Mesothelial cell of epicardium (in vitro differentiated cells): ENCODE measurements around the gene PIN1. TPM values are rescaled to one million over a fixed set of nuclear protein-coding genes. Genes with fewer than 3 reads are reported as not detected.

Experiments used
- DNase-seq, 2 experiments: peaks; one replicate each; pipeline ENCODE4 v3.0.0; 2021; ENCODE audit warnings: low spot score in 2 of 2; ENCODE audit not compliant: unreplicated experiment in 2 of 2
- H3K27ac Mint-ChIP-seq: 2 replicates; pipeline ENCODE4 v1.8.0; 2021; ENCODE audit warnings: mixed read lengths
- H3K27me3 Mint-ChIP-seq: 2 replicates; pipeline ENCODE4 v1.8.0; 2021; ENCODE audit warnings: low read depth, mixed read lengths
- H3K36me3 Mint-ChIP-seq: 2 replicates; pipeline ENCODE4 v1.8.0; 2021; ENCODE audit warnings: mixed read lengths
- H3K4me1 Mint-ChIP-seq: 2 replicates; pipeline ENCODE4 v1.8.0; 2021; ENCODE audit warnings: mixed read lengths
- H3K4me3 Mint-ChIP-seq: 2 replicates; pipeline ENCODE4 v1.8.0; 2021; ENCODE audit warnings: mild to moderate bottlenecking, moderate library complexity, mixed read lengths
- H3K9me3 Mint-ChIP-seq: 2 replicates; pipeline ENCODE4 v1.8.0; 2021; ENCODE audit warnings: mixed read lengths
- CTCF ChIP-seq: fragments of 200-600 bp; sonication (generic); IDR thresholded peaks from one replicate; pipeline ENCODE4 v1.5.0; 2021; ENCODE audit warnings: antibody characterized with exemption; ENCODE audit not compliant: unreplicated experiment
- total RNA-seq: library from RNA; stranded (reverse); gene quantifications from 3 replicates; pipeline ENCODE4 v1.2.1, GENCODE V29; 2021

The PIN1 gene
- total RNA-seq, 1 donor from 2014 or later = 61.1 TPM

- Mint-ChIP-seq H3K9me3 (no peaks in the 10 kb centered on the region), H3K4me3 (no peak overlapping the region), H3K36me3 (peaks cover 15% of the 10 kb centered on the region), H3K27ac (no peak overlapping the region), H3K4me1 (no peaks in the 10 kb centered on the region), H3K27me3 (no peaks in the 10 kb centered on the region)
- no peak for TF ChIP-seq CTCF
- DNase-seq = no peak
Observed at GRCh38 chr19:9862938-9863337, 27.8 kb downstream of the PIN1 start.

GRCh38 chr19:9863759-9864158 lies 28.6 kb downstream of the PIN1 start:
- H3K4me3 Mint-ChIP-seq = no peak overlapping the region
- H3K4me1 Mint-ChIP-seq = no peaks in the 10 kb centered on the region
- H3K36me3 Mint-ChIP-seq = peaks cover 7% of the 10 kb centered on the region
- no peak for DNase-seq
- H3K27ac Mint-ChIP-seq = no peak overlapping the region
- no peaks in the 10 kb centered on the region for H3K9me3 Mint-ChIP-seq
- H3K27me3 Mint-ChIP-seq = no peaks in the 10 kb centered on the region
- no peak for TF ChIP-seq CTCF

GRCh38 chr19:9865732-9866501 lies 30.8 kb downstream of the PIN1 start:
- Mint-ChIP-seq H3K36me3 (peaks cover 6% of the 10 kb centered on the region), H3K27ac (no peak overlapping the region), H3K9me3 (no peaks in the 10 kb centered on the region), H3K4me3 (no peak overlapping the region), H3K4me1 (no peaks in the 10 kb centered on the region), H3K27me3 (no peaks in the 10 kb centered on the region)
- no peak for DNase-seq
- no peak for TF ChIP-seq CTCF

GRCh38 chr19:9868983-9869617 lies 34.0 kb downstream of the PIN1 start:
- TF ChIP-seq CTCF = no peak
- no peaks in the 10 kb centered on the region for H3K4me1 Mint-ChIP-seq
- no peak for DNase-seq
- no peaks in the 10 kb centered on the region for H3K9me3 Mint-ChIP-seq
- no peak overlapping the region for H3K4me3 Mint-ChIP-seq
- no peak overlapping the region for H3K27ac Mint-ChIP-seq
- H3K27me3 Mint-ChIP-seq = no peaks in the 10 kb centered on the region
- peaks cover 8% of the 10 kb centered on the region for H3K36me3 Mint-ChIP-seq

- Mint-ChIP-seq H3K4me3 (no peak overlapping the region), H3K4me1 (peaks cover 9% of the 10 kb centered on the region), H3K36me3 (peaks cover 8% of the 10 kb centered on the region), H3K9me3 (no peaks in the 10 kb centered on the region), H3K27me3 (no peaks in the 10 kb centered on the region), H3K27ac (no peak overlapping the region)
- no peak for TF ChIP-seq CTCF
- DNase-seq = no peak
Observed at GRCh38 chr19:9871626-9872338, 36.7 kb downstream of the PIN1 start.
